ENCODE data around the gene CTNNA2.

CTNNA2 gene

GRCh38 chr2:79512442-79513401 is at the start of gene CTNNA2:
Gene CTNNA2 (plus strand): TSS chr2:79513051.
- peak within 1 kb of the TSS; percentile 68 for H3K4me3 ChIP-seq (ENCODE audit: low read depth, low read length)

- no peak overlapping the region for H3K4me3 ChIP-seq (ENCODE audit: low read depth, low read length)
Measured at GRCh38 chr2:79487399-79487798, 25.5 kb upstream of the CTNNA2 start.

- H3K4me3 ChIP-seq (ENCODE audit: low read depth, low read length) = no peak overlapping the region
Measured at GRCh38 chr2:79511320-79511951, 1.4 kb upstream of the CTNNA2 start.

GRCh38 chr2:79513711-79514110 is 860 bp downstream of the CTNNA2 start:
- H3K4me3 ChIP-seq (ENCODE audit: low read depth, low read length) = peak overlapping the region; percentile 68

- H3K4me3 ChIP-seq (ENCODE audit: low read depth, low read length) = no peak overlapping the region
Measured at GRCh38 chr2:79529636-79530035, 16.8 kb downstream of the CTNNA2 start.

GRCh38 chr2:79530443-79530842 is 17.6 kb downstream of the CTNNA2 start:
- H3K4me3 ChIP-seq (ENCODE audit: low read depth, low read length) = no peak overlapping the region

- no peak overlapping the region for H3K4me3 ChIP-seq (ENCODE audit: low read depth, low read length)
Measured at GRCh38 chr2:79547568-79547967, 34.7 kb downstream of the CTNNA2 start.

- no peak overlapping the region for H3K4me3 ChIP-seq (ENCODE audit: low read depth, low read length)
Measured at GRCh38 chr2:79552653-79553052, 39.8 kb downstream of the CTNNA2 start.

GRCh38 chr2:79554899-79555298 is 42.0 kb downstream of the CTNNA2 start:
- H3K4me3 ChIP-seq (ENCODE audit: low read depth, low read length) = no peak overlapping the region

- H3K4me3 ChIP-seq (ENCODE audit: low read depth, low read length) = no peak overlapping the region
Measured at GRCh38 chr2:79564065-79564464, 51.2 kb downstream of the CTNNA2 start.

GRCh38 chr2:79569048-79569447 is 56.2 kb downstream of the CTNNA2 start:
- no peak overlapping the region for H3K4me3 ChIP-seq (ENCODE audit: low read depth, low read length)

- no peak overlapping the region for H3K4me3 ChIP-seq (ENCODE audit: low read depth, low read length)
Measured at GRCh38 chr2:79573895-79574674, 61.2 kb downstream of the CTNNA2 start.

- no peak overlapping the region for H3K4me3 ChIP-seq (ENCODE audit: low read depth, low read length)
Measured at GRCh38 chr2:79576451-79576850, 63.6 kb downstream of the CTNNA2 start.

GRCh38 chr2:79578952-79579351 is 66.1 kb downstream of the CTNNA2 start:
- H3K4me3 ChIP-seq (ENCODE audit: low read depth, low read length) = no peak overlapping the region

- no peak overlapping the region for H3K4me3 ChIP-seq (ENCODE audit: low read depth, low read length)
Measured at GRCh38 chr2:79580175-79580574, 67.3 kb downstream of the CTNNA2 start.

- H3K4me3 ChIP-seq (ENCODE audit: low read depth, low read length) = no peak overlapping the region
Measured at GRCh38 chr2:79585701-79586433, 73.0 kb downstream of the CTNNA2 start.

GRCh38 chr2:79591281-79591680 is 78.4 kb downstream of the CTNNA2 start:
- H3K4me3 ChIP-seq (ENCODE audit: low read depth, low read length) = no peak overlapping the region

GRCh38 chr2:79593237-79593867 is 80.5 kb downstream of the CTNNA2 start:
- no peak overlapping the region for H3K4me3 ChIP-seq (ENCODE audit: low read depth, low read length)

- no peak overlapping the region for H3K4me3 ChIP-seq (ENCODE audit: low read depth, low read length)
Measured at GRCh38 chr2:79596403-79596802, 83.6 kb downstream of the CTNNA2 start.

- no peak overlapping the region for H3K4me3 ChIP-seq (ENCODE audit: low read depth, low read length)
Measured at GRCh38 chr2:79604748-79605147, 91.9 kb downstream of the CTNNA2 start.

Data from iPS-11a (cell line).